ENCODE measurements around the gene ZKSCAN2.

The ZKSCAN2 gene

DNA sequence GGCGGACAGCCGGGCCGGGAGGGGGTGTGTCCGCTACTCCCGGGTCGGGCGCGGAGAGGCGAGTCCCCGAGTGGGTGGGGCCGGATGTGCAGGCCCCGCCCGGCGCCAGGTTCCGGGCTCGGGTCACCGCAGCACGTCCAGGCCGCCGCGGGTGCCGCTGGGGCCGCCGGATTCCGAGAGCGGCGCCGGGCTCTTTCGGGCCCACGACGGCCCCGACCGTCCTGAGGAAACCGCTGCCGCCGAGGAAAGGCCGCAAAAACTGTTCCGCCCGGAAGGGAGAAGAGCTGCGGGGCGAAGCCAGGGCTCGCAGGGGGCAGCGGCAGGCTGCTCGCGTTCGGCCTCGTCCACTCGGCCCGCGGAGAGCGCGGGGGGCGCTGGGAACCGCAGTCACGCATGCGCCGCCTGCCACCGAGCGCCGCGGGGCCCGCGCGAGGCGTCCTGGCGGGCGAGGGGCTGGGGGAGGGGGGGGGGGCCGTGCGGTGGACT is at the start of gene ZKSCAN2:
Gene ZKSCAN2, minus strand, starts transcription at position 376 of the 486 bp plus-strand sequence. CDS start 718 bp downstream, outside the sequence.
- DNase-seq: peak; percentile 97

DNA sequence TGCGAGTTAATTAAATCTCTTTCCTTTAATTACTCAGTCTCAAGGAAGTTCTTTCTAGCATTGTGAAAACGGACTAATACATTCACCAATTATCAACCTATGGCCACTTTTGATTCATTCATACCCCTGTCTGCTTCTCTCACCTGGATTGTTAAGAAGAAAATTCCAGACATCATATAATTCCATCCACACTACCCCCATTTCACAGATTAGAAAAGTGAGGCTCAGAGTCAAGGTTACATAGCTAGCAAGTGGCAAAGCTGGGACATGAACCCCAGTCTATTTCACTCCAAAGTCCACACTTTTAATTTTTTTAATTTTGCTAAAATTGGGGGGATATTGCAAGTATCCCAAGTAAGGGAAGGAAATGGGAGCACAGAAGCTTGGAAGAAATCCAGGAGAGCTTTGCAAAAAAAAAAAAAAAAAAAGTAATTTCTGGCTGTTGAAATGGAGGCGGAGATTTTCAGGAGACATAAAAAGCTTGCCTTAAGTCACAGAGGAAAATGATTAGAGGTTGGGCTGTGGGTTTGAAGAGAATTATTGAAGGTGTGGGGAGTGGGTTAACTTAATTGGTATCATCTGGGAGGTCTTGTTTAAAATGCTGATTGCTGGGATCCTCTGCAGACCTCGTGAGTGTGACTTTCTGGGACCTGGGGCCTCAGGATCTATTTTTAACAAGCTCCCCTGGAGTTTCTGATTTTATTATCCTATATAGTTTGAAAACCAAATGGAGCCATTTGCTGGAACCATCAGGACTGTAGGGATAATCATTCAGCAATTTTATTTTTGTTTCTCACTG is 42.3 kb upstream of the ZKSCAN2 start:
- DNase-seq: no peak

DNA sequence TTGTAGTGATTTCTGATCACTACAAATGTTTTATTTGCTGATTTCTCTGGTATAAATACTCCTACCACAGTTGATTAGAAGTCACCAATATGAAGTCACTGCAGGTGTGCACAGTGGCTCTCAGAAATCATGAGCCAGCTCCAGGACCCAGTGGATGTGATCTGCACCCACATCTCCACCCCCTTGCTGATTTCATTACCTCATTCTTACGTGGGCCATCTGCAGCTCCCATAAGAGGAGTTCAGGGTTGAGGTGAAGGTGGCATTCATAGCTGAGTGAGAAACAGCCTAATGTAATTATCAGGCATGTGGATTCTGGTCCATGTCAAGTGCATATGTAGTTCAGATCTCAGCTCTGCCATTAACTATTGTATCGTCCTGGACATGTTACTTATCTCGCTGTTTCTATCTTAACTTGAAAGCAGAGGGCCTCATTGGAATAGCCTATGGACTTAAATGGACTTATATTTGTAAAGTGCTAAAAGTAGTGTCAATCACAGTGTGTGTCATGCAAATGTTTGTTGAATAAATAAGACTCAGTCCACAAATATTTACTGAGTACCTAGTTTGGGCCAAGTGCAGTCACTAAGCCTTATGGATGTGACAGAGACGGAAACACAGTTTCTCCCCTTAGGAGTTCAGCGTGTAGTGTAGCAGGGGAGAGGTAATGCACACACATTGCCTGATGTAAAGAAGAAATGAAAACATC is 40.7 kb upstream of the ZKSCAN2 start:
- no peak for DNase-seq

DNA sequence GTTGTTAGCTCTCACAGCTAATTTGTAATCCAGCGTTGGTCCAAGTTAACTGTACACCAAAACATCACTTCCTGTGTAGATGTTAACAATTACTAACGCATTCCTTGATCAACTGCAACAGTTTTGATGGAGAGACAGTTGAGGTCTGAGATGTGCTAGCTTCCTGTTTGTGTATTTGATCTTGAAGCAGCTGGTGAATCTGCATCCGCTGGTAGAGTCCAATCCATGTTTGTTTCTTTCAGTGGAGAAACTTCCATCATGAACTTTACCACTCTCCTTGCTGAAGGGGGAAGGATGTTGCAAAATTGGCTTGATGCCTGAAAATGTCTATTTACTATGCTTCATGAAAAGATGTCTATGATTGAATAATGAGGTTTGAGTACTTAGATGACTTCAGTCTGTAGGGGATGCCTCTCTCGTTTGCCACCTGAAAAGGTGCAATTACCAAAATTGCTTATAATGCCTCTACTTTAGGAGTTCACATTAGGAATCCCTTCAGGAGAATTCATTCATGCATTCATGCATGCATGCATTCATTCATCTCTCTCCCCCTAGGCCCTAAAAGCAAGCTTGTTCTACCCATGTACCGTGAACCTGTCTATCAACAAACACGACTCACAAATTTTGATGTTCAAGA is 39.6 kb upstream of the ZKSCAN2 start:
- no peak for DNase-seq

DNA sequence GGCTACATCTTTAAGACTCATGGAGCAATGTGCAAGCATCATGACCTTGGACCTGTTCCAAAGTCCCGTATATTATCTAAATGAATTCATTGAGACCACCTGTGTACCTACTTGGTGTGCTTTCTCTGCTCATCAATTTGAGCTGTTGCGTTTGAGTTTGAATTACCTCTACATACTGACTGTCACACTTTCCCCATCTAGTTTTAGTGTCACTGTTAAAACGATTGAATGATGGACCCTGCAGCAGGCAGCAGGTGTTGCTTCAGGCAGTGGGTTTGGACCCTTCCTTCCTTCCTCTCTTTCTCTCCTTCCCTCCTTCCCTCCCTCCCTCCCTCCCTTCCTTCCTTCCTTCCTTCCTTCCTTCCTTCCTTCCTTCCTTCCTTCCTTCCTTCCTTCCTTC is 33.9 kb upstream of the ZKSCAN2 start:
- no peak for DNase-seq

DNA sequence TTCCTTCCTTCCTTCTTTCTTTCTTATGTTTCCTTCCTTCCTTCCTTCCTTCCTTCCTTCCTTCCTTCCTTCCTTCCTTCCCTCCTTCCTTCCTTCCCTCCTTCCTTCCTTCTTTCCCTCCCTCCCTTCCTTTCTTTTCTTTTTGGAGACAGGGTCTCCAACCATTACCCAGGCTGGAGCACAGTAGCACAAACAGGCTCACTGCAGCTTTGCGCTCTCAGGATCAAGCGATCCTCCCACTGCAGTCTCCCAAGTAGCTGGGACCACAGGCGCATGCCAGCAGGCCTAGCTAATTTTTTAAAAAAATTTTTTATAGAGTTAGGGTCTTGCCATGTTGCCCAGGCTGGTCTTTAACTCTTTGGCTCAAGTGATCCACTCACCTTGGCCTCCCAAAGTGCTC is 31.8 kb upstream of the ZKSCAN2 start:
- DNase-seq: no peak

DNA sequence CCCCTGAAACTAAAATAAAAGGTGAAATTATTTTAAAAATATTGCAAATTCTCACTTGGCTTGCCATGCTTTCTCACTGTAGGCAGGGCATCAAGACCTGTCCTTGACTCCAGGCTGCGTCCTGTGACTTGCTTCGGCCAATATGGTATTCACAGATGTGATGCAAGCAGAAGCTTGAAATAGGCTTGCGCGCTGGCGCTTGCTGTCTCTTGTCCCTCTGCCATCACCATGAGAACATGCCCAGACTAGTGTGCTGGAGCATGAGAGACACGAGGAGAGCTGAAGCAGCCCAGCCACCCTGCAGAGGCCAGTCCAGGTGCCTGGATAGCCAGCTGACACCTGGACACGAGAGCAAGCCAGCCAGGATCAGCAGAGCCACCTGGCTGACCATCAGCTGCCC is 21.8 kb upstream of the ZKSCAN2 start:
- DNase-seq: no peak

DNA sequence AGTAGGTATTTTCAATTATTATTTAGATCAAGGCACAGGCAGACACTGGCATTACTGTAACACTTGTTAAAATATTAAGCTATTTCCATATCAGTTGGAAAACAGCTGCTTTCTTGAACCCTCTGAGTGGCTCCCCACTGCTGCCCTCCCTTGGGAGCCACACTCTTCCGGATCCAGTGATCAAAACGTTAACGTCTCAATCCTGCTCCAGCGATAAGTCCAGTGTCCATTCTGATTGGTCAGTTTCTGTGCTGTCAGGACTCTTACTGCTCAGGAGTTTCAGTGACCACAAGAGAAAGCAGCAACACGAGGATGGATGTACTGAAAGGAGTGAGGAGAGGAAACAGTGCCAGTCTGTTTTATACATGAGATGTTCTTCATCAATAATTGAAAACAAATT is 13.8 kb upstream of the ZKSCAN2 start:
- no peak for DNase-seq

DNA sequence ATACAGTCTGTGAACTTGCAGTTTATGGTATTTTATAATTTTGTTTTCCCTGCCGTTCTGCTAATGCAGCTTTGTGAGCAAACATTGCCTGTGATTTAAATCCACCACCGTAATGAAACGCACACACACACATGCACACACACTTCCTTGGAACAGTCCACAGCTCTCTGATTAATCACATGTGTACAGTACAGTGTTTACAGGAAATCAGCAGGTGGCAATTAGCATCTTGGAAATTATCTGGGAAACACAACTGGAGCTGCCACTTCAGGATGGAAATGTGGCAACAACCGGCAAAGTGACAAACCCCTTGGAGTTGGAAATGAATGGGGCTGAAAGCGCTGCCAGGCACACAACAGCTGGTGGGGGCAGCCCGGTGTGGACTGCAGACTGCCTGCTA is 12.9 kb upstream of the ZKSCAN2 start:
- DNase-seq: no peak

DNA sequence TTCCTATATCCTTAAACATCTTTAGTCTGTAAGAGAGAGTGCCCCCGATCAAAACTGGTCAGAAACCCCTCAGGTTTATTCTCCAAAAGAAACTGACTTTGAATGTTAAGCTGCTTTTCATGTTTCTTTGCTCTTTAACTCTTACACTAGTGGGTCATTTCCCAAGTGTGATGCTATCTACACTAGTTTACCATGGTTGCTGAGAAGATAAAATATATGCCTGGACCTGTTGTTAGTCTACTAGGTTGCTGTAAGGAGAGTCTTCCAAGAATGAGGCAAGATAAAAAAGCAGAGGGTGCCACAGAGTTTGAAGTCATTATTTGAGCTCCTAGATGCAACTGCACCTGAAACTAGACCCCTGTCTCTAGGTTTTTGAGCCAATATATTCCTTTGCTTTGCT is 12.2 kb upstream of the ZKSCAN2 start:
- DNase-seq: no peak

DNA sequence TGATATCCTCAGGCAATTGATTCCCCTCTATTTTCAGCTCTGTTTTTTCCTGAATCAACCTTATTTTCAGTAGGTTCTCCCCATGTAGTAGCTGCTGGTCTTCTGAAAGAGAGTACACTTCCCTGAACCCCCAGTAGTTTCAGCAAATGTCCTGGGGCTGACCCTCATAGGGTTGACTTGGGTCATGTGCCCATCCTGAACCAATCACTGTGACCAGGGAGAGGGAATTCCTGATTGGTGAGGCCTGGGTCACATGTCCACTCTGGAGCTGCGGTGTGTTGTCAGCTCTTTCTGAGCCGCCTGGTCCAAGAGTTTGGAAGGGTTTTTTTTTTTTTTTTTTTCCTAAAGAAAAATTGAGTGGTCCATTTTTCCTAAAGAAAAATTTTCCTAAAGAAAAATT is 8.3 kb upstream of the ZKSCAN2 start:
- no peak for DNase-seq

DNA sequence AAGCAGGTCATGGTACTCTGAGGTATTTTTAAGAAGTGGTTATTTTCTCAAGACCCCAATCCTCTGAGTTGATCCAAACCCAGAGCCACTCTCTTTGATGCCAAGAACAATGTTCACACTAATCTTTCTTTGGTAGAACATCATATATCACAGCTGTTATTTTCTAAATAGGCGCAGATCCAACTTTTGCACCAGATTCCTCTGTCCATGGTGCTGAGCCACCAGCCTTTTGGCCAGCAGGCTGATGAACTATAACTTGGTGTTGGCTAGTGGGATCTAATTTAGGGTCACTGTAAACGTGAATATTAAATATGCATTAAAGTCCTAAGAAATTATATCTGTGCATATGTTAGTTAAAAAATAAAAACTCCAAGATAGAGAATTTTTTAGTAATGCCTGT is 7.0 kb upstream of the ZKSCAN2 start:
- DNase-seq: no peak

DNA sequence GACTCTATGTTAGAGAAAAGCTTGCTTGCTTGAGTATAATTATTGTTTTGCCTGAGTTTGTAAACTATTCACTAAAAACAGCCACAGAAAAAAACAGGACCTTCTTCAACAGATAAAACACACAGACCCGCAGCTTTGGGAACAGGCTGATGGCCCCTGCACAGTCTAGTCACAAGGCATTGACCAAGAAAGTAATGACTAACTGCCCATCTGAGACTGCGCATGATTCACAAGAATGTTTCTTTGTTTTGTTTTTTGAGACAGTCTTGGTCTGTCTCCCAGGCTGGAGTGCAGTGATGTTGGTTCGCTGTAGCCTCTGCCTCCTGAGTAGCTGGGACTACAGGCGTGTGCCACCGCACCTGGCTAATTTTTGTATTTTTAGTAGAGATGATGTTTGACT is 2.8 kb upstream of the ZKSCAN2 start:
- no peak for DNase-seq

DNA sequence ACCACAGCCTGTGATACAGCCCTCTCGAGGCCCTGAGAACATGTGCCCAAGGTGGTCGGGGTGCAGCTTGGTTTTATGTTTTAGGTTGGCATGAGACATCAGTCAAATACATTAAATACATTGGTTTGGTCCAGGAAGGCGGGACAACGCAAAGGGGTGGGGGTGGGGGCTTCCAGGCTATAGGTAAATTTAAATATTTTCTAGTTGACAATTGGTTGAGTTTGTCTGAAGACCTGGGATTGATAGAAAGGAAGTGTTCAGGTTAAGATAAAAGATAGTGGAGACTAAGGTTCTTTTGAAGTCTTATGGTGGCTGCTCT is 1.2 kb upstream of the ZKSCAN2 start:
- no peak for DNase-seq

DNA sequence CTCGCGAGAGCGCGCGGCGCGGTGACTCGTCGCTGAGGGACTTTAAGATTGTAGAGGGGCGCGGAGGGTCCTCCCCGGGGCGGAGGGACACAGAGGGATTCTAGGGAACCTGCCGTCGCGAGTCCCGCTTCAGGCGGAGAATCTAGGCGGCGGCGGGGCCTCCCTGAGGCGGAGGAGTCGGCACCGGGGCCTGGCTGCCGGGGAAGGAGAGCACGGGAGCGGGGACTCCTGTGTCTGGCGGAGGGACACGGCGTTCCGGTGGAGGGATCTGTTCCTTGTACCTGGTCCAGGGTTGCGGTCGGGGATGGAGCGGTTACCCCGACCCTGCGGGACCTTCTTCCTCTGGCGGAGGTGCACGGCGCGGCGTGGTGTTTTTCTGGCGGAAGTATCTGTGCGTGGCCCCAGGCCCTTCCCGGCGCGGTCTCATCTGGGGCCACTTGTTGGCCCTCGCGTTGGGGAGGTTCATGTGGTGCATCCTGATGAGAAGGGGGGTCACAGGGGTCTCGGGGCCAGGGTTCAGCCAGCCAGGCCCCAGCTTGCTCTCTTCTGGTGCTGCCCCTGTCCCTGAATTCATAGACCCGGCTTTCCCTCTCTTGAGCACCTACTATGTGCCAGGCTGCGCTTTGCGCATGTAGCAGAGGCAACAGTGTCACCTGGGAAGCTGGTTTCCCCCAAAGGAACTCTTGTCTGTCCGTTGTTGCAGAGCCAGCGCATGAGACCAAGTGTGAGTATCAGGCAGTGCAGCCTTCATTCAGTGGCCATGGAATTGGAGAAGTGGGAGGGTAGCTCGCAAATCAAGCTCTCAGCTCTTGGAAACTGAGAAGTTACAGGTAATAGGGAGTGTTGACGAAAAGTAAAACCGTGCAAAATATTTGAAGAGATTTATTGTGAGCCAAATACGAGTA is 563 bp upstream of the ZKSCAN2 start:
- peak; percentile 97 for DNase-seq

DNA sequence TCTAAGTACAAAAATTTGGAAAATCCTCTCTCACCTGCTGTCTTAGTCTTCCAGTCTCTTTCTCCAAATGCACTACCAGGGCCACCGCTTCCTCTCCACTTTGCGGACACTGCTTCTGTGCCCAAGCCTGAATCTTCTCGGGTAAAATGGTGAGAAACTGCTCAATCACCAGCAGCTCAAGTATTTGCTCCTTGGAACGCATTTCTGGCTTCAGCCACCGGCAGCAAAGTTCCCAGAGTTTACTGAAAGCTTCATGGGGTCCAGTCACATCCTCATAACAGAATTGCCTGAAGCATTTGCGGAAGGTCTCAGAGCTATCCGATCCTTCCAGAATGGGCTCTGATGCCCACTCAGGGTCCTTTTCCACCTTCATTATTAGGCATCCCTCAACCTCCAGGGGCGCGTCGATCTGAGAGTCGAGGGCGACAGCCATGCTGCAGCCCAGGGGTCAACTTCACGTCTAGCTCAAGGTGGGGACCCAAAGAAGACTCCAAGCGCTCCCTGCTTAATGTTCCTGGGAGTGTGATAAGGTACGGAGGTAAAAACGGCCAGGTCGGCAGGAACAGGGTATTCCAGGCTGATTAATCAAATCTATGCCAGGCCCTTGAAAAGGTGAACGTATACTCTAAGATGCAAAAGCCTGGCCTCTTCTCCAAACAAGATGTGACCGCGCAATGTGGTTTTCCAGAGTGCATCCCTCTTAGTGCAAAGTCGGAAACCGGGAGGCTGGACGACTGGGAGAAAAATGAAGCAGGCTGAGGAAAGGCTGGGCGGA is 763 bp downstream of the ZKSCAN2 start:
- DNase-seq: no peak

DNA sequence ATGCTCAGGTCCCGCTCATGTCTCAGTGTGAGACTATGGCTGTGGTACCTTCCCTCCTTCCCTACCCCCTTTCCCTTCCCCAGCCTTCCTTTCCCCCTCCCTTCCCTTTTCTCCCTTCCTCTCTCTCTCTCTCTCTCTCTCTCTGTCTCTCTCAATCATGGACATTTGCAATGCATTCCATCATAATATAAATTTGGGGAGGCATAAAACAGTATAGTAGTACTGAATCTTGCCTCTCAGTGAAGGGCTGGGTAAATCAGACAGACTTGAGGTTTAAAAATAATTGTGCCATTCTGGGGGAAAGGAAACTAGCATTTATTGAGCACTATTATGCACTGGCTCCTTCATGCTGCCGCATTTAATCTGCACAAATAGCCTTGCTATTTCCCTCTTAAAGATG is 4.3 kb downstream of the ZKSCAN2 start:
- no peak for DNase-seq

DNA sequence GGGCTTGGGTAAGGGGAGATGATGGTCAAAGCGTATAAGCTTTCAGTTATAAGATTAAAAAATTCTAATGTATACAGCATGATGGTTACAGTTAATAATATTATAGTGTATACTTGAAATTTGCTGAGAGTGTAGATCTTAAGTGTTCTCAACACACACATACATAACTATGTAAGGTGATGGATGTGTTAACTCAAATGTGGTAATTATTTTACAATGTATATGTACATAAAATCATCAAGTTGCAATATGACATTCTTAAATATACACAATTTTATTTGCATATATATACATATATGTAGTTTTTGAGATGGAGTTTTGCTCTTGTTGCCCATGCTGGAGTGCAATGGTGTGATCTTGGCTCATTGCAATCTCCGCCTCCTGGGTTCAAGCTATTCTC is 7.2 kb downstream of the ZKSCAN2 start:
- no peak for DNase-seq

DNA sequence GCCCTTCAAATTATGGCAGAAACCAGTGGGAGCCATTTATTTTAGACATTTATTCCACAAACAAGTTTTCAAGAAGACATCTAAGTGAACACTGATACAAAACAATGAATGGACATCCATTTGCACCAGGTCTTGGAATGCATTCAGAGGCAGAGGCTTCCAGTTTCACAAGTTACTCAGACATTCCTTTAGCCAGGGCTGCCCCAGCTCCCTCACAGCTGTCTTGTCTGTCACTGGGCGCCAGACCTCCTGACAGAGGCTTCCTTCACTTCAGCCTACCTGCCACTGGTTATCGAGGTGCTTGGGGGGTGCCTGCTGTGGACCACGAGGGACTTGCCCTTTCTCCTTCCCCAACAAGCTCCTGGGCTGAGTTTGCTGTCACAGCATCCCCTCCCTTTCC is 21.7 kb downstream of the ZKSCAN2 start:
- no peak for DNase-seq

DNA sequence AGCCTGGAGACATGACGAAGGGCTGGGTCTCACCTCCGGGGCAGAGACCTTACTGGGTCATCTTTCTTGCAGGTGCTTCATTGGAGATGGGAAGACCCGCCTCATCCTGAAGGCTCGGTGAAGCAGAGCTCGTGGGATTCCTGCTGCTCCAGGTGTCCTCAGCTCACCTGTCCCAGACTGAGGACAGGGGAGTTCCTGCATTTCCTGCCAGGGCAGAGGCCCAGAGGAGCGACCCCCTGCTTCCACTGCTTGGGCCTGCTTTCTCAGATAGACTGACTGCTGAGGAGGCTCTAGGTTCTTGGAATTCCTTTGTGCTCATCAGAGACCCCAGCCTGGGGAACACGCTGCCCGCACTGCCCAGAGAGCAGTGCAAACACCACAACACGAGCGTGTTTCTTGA is 29.3 kb downstream of the ZKSCAN2 start:
- DNase-seq: no peak

DNA sequence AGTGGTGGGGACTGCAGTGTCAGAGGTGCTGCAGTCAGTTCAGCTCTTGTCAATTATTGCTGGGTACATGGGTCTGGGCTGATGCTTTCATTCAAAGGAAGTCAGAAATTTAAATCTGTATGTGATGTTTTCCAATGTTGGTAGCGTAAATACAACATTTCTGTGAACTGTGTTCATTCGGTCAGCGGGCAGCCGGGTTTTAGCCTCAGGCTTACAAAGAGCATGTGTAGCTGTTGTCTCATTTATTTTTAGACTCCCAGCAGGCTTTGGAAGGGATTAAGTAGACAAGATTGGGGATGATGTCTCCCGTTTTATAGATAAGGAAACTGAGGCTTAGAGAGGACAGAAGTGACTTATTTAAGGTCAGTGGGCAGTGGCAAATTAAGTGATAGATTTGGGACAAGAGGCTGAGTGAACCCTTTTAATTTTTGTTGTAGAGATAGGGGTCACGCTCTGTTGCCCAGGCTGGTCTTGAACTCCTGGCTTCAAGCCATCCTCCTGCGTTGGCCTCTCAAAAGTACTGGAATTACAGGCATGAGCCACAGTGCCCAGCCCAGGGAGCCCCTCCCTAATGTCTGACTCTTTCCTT is 32.8 kb downstream of the ZKSCAN2 start:
- no peak for DNase-seq

DNA sequence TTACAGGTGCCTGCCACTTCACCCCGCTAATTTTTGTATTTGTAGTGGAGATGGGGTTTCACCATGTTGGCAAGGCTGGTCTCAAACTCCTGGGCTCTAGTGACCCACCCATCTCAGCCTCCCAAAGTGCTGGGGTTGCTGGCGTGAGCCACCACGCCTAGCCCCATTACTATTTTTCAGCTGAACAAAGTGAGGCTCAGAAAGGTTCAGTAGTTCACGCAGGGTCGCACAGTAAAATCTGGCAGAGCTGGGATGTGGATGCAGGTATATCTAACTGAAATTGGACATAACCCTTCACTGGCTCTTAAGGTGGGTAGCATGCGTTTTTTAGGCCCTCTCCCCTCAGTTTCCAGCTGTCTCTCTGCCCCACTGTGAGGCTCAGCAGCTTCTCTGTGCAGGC is 33.7 kb downstream of the ZKSCAN2 start:
- DNase-seq: no peak
